NCI-H1694 treated with DMSO at 0.1 percent for 48 hours (cell line): ENCODE measurements around the gene DGKB.

Experiments
- DNase-seq: peaks from one replicate; lab custom pipeline; 2025; lab: John Stamatoyannopoulos, UW

Gene DGKB

DNA sequence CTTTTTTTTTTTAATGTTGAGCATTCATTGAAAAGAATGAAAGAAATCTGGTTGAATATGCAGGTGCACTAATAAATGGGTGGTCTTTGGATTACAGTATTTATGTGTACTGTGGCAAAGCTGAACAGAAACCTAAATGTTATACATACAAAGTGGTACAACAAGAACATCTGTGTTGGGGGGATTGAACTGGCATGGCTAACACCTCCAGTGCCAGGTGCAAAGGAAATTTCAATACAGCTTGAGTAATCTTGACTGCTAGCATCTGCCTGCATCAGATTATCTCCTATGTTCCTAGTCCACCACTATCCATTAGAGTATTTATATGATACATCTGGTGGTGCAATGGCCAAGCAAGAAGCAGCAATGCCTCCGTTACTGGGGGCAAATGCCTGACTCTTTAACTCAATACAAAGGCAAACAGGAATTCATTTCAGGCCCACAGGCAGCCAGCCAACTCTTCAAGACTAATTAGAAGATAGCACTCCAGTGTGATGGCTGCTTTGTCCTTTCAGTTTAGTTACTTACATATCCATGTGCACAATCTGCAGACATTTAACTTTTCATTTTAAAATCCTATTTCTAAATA lies 692.6 kb downstream of the DGKB start:
- DNase-seq, result no peak

- DNase-seq, result no peak
These were observed 694.8 kb downstream of the DGKB start for GRCh38 chr7:14207711-14208110.

- DNase-seq, result no peak
These were observed 695.4 kb downstream of the DGKB start for GRCh38 chr7:14207138-14207537.

DNA sequence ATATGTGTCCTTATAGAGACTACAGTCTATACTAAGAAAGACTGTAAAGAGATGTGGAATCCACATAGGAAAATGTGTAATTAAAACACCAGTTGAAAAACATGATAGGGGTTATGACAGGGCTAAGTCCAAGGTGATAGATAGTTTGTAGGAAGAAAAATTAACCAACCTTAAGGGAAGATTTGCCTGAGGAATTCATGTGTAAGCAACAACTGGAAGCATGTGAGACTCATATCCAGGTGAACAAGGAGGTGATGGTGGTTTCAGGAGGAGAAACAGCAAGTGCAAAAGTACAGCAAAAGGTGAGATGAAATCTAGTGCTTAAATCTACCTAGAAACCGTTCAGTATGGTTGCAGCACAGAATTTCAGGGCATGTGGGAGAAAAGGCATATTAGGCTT lies 696.4 kb downstream of the DGKB start:
- DNase-seq, result no peak

GRCh38 chr7:14201353-14201752 lies 701.2 kb downstream of the DGKB start:
- no peak for DNase-seq

- DNase-seq, result no peak
These were observed 703.2 kb downstream of the DGKB start for GRCh38 chr7:14199336-14199735.

DNA sequence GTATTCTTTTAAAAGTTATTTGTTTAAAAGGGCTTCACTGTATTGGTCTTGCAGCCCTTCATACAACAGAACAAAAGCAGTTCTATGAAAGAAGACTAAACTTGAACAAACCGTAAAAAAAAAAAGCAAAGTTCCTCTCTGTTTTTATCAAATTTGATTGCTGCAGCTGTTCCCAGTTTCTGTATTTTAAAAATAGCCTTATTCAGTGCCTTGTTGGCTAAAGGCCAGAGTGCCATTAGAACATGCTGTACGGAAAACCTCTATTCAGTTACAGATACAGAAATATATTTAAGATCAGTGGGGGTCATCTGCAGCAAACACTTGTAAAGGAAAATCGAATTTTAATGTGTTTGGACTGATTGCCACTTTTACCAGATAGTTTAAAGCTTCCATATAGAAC lies 705.3 kb downstream of the DGKB start:
- peak; percentile 41 for DNase-seq

DNA sequence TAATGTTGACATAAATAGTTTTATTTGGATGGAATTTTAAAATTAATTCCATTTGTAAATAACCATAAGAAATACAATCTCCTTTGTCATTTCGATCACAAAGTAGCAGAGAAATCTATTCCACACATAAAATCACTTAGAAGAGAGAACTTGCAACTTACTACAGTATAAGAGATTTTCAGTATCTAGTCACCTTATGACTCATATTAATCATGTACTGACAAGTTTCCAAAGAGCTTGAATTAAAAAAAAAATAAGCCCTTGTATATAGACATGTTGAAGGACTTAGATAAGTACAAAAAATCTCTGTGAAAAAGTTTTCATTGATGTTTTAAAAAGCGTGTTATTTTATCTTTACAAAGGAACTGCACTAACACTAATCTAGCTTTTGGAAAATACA lies 706.0 kb downstream of the DGKB start:
- DNase-seq, result no peak

DNA sequence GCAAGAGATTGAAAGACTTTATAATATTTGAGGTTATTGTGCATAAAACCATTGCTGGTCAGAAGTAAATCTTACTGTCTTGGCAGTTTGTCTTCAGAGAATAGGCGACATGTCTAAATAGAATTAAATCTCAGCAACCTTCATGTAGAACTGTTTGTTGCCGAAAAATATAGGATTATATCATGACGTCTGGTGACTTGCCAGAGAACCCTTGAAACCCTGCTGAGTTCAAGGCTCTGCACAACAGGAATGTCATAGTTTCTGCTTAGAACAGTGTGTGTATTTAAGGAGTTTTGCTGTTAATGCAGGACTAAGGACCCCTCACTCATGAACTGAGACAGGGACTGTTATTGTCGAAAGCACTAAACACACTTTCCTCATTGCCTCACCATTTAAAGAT lies 706.7 kb downstream of the DGKB start:
- DNase-seq, result no peak

- no peak for DNase-seq
These were observed 707.5 kb downstream of the DGKB start for GRCh38 chr7:14195079-14195478.

DNA sequence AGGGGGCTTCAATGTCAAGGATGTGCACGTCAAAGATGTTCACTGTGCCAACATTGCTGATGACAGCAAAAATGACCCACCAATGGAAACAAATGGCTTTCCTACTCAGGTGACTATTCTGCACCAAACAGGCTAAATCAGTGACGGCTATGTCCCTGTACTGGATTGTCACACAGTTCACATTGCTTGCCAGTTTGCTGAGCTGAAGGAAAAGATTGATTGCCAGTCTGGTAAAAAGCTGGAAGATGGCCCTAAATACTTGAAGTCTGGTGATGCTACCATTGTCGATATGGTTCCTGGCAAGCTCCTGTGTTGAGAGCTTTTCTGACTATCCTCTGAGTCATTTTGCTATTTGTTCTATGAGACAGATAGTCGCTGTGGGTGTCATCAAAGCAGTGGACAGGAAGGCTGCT lies 710.9 kb downstream of the DGKB start:
- DNase-seq, result no peak

DNA sequence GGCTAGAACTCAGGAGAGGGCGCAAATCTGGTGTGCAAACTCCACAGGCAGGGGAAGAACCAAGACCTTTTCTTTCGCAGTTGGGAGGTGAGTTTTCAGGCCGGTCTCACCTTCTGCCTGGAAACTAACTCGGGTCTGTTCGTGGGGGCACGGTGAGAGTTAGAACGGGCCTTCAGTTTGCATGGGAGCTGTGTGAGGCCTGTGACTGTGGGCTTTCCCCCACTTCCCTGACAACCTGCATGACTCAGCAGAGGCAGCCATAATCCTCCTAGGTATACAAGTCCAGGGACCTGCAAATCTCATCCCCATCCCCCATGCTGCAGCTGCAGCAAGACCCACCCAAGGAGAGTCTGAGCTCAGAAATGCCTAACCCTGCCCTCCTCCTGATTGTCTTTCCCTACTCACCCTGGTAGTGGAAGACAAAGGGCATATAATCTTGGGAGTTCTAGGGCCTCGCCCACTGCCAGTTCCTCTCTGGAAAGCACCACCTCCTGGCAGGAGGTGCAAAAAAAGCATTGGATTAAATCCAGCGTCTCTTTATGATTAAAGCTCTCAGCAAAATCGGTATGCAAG lies 718.2 kb downstream of the DGKB start:
- DNase-seq, result no peak

GRCh38 chr7:14179781-14180180 lies 722.8 kb downstream of the DGKB start:
- no peak for DNase-seq

GRCh38 chr7:14177876-14178275 lies 724.7 kb downstream of the DGKB start:
- no peak for DNase-seq

- no peak for DNase-seq
These were observed 731.7 kb downstream of the DGKB start for GRCh38 chr7:14170872-14171271.

- no peak for DNase-seq
These were observed 744.4 kb downstream of the DGKB start for GRCh38 chr7:14158111-14158510.

- no peak for DNase-seq
These were observed 746.1 kb downstream of the DGKB start for GRCh38 chr7:14156436-14156835.

GRCh38 chr7:14148974-14149373 lies 753.6 kb downstream of the DGKB start:
- no peak for DNase-seq

- no peak for DNase-seq
These were observed 755.0 kb downstream of the DGKB start for GRCh38 chr7:14147532-14147931.

DNA sequence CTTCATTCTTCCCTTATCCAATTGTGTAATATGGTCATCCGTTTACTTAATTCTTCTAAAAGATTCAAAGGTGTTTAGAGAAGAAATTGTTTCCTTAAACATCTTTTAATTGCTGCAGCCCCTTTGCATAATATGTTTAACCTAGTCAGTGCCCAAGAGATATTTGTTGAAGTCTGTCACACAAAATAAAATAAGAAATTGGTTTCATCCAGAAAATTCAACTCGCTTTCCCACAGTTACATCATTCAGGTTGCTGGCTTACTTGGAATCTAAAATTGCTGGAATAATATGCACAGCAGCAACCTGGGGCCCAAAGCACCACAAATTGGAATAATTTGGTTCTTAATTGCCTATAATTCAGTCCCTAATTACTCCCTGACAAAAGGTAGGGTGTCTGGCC lies 758.0 kb downstream of the DGKB start:
- no peak for DNase-seq

- no peak for DNase-seq
These were observed 758.4 kb downstream of the DGKB start for GRCh38 chr7:14144109-14144508.

DNA sequence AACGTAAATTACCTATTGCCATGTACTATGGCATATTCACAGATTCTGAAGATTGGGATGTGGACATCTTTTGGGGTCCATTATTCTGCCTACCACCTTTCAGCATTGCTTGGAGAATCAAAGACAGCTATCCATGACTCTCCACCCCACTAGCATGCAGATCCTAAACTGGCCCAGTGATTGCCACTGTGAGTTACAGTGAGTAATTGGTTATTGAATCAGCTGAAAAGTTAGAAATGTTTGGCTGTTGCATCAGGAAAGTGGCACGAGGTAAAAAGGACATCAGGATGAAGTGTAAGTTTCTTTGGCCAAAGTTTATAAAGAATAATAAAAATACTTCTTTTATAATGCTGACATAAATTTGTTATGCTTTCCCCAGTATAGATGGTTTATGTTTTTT lies 764.9 kb downstream of the DGKB start:
- DNase-seq, result no peak

DNA sequence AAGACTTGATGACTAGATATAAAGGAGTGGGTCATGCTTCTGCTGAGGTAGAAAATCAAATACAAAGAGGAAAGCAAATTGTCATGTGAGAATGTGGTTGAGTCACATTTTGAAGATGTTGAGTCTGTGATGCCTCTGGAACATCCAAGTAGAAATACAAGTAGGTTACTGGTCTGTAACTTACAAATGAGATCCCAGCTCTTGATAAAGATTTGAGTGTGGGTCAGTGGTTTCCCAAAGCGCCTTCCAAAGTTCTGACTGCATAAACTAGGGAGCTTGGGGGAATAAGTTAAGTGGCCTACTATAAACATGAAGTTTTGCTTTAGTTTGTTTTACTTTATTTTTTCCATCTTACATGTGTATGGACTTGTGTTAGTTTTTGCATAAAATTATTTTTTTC lies 768.8 kb downstream of the DGKB start:
- DNase-seq, result no peak

- DNase-seq, result no peak
These were observed 776.6 kb downstream of the DGKB start for GRCh38 chr7:14125998-14126397.
